ENCODE results near the gene ABCC1. TPM values are rescaled to one million over a fixed set of nuclear protein-coding genes. Genes with fewer than 3 reads are reported as not detected.

Gene ABCC1
- total RNA-seq, 1 donor from 2014 or later: 49.8 TPM

- no peak for ATAC-seq (ENCODE audit: low read depth)
- no peak for DNase-seq
- Mint-ChIP-seq H3K36me3 (ENCODE audit: low read depth) (no peaks in the 10 kb centered on the region), H3K27ac (no peak overlapping the region), H3K4me3 (no peak overlapping the region), H3K4me1 (no peaks in the 10 kb centered on the region), H3K27me3 (no peaks in the 10 kb centered on the region), H3K9me3 (peaks cover 2% of the 10 kb centered on the region)
- CTCF ChIA-PET: no interaction called here
- POLR2A ChIA-PET: no interaction called here
- intact Hi-C loops (cut with micrococcal nuclease): no loop called here
- TF ChIP-seq CTCF (IDR thresholded peaks at IDR 0.05): no peak
Observed at GRCh38 chr16:15919331-15919730, 30.1 kb upstream of the ABCC1 start.

- Mint-ChIP-seq H3K4me3 (no peak overlapping the region), H3K9me3 (no peaks in the 10 kb centered on the region), H3K27me3 (no peaks in the 10 kb centered on the region), H3K27ac (no peak overlapping the region), H3K4me1 (no peaks in the 10 kb centered on the region), H3K36me3 (ENCODE audit: low read depth) (no peaks in the 10 kb centered on the region)
- POLR2A ChIA-PET: no interaction called here
- CTCF ChIA-PET: no interaction called here
- TF ChIP-seq CTCF (IDR thresholded peaks at IDR 0.05): no peak
- intact Hi-C loops (cut with micrococcal nuclease): no loop called here
- no peak for DNase-seq
- no peak for ATAC-seq (ENCODE audit: low read depth)
Observed at GRCh38 chr16:15924996-15925395, 24.4 kb upstream of the ABCC1 start.

- Mint-ChIP-seq H3K4me1 (no peaks in the 10 kb centered on the region), H3K9me3 (no peaks in the 10 kb centered on the region), H3K27ac (no peak overlapping the region), H3K36me3 (ENCODE audit: low read depth) (no peaks in the 10 kb centered on the region), H3K4me3 (no peak overlapping the region), H3K27me3 (no peaks in the 10 kb centered on the region)
- no peak for DNase-seq
- intact Hi-C loops (cut with micrococcal nuclease): no loop called here
- ATAC-seq (ENCODE audit: low read depth): no peak
- POLR2A ChIA-PET: no interaction called here
- TF ChIP-seq CTCF (IDR thresholded peaks at IDR 0.05): no peak
- CTCF ChIA-PET: no interaction called here
Observed at GRCh38 chr16:15925631-15926030, 23.8 kb upstream of the ABCC1 start.

- ChIA-PET POLR2A (interaction anchor here (0.6 kb wide), 1 partner anchor 41 kb away, joined by 3 read pairs; no protein-coding TSS in a partner anchor), CTCF (no interaction called here)
- no peak overlapping the region for H3K4me3 Mint-ChIP-seq
- ATAC-seq (ENCODE audit: low read depth): no peak
- H3K9me3 Mint-ChIP-seq: no peaks in the 10 kb centered on the region
- no peak for TF ChIP-seq CTCF (IDR thresholded peaks at IDR 0.05)
- H3K27me3 Mint-ChIP-seq: peaks cover 2% of the 10 kb centered on the region
- no peak for DNase-seq
- no peaks in the 10 kb centered on the region for H3K4me1 Mint-ChIP-seq
- no peak overlapping the region for H3K27ac Mint-ChIP-seq
- intact Hi-C loops (cut with micrococcal nuclease): no loop called here
- no peaks in the 10 kb centered on the region for H3K36me3 Mint-ChIP-seq (ENCODE audit: low read depth)
Observed at GRCh38 chr16:15928261-15929104, 20.9 kb upstream of the ABCC1 start.

- CTCF ChIA-PET: no interaction called here
Observed at GRCh38 chr16:15932939-15933338, 16.5 kb upstream of the ABCC1 start.

More at GRCh38 chr16:15932939-15933338, 16.5 kb upstream of the ABCC1 start:
- ATAC-seq (ENCODE audit: low read depth) (no peak), DNase-seq (no peak)
- intact Hi-C loops (cut with micrococcal nuclease): no loop called here
- Mint-ChIP-seq H3K9me3 (no peaks in the 10 kb centered on the region), H3K36me3 (ENCODE audit: low read depth) (no peaks in the 10 kb centered on the region), H3K27ac (no peak overlapping the region), H3K4me1 (no peaks in the 10 kb centered on the region), H3K27me3 (peaks cover 2% of the 10 kb centered on the region), H3K4me3 (no peak overlapping the region)
- POLR2A ChIA-PET: interaction anchor here (0.6 kb wide), 1 partner anchor 117 kb away, joined by 3 read pairs; no protein-coding TSS in a partner anchor
- TF ChIP-seq CTCF (IDR thresholded peaks at IDR 0.05): no peak

Data from activated B cell treated with CpG ODN at 0.5 μM for 24 hours (primary cell).